ENCODE measurements around the gene ELOVL2. TPM values are rescaled to one million over a fixed set of nuclear protein-coding genes. Genes with fewer than 3 reads are reported as not detected.

ELOVL2 gene
- total RNA-seq, 4 donors from 2014 or later, result 0.60 to 2.2 (median 1.3) TPM

DNA sequence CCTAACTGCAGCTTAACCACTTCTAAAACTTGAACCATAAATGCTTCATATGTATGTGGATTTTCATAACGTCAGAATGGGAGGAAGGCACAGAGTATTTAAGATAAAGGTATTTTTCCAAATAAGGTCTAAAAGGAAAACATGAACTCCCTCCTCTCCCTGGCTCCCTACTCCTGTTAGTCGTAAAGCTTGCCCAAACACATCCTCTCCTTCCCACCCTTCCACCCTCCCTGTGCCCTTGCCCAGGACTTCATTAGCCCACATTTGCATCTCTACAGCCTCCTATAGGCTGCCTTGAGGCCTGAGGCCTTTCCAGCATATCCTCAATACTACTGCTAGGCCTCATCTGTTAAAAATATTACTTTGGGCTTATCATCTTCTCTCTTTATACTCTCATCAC, 32.4 kb upstream of the ELOVL2 start:
- no peaks in the 10 kb centered on the region for H3K9me3 ChIP-seq
- no peaks in the 10 kb centered on the region for H3K27me3 ChIP-seq
- H3K36me3 ChIP-seq, result no peaks in the 10 kb centered on the region
- DNase-seq (ENCODE audit: low spot score in 2 of 2), result no peak
- TF ChIP-seq, protein P1, sequence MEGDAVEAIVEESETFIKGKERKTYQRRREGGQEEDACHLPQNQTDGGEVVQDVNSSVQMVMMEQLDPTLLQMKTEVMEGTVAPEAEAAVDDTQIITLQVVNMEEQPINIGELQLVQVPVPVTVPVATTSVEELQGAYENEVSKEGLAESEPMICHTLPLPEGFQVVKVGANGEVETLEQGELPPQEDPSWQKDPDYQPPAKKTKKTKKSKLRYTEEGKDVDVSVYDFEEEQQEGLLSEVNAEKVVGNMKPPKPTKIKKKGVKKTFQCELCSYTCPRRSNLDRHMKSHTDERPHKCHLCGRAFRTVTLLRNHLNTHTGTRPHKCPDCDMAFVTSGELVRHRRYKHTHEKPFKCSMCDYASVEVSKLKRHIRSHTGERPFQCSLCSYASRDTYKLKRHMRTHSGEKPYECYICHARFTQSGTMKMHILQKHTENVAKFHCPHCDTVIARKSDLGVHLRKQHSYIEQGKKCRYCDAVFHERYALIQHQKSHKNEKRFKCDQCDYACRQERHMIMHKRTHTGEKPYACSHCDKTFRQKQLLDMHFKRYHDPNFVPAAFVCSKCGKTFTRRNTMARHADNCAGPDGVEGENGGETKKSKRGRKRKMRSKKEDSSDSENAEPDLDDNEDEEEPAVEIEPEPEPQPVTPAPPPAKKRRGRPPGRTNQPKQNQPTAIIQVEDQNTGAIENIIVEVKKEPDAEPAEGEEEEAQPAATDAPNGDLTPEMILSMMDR (IDR thresholded peaks at IDR 0.05), result no peak
- no peak for TF ChIP-seq EP300 (IDR thresholded peaks at IDR 0.05)
- no peak for TF ChIP-seq POLR2A (IDR thresholded peaks at IDR 0.05)
- WGBS, 2 donors, result 68 to 75% methylated on average over 2 of the region's 2 CpGs
- H3K4me3 ChIP-seq, result no peak overlapping the region
- no peaks in the 10 kb centered on the region for H3K4me1 ChIP-seq
- H3K27ac ChIP-seq, result no peak overlapping the region

DNA sequence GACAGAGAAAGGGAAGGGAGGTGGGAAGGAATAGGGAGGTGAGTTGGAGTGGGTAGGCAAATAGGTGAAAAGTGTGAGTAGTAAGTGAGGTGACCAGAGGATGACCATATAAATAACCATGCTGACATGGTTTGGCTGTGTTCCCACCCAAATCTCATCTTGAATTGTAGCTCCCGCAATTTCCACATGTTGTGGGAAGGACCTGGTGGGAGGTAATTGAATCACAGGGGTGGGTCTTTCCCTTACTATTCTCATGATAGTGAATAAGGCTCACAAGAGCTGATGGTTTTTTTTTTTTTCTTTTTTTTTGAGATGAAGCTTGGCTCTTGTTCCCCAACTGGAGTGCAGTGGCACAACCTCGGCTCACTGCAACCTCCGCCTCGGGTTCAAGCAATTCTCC, 28.0 kb upstream of the ELOVL2 start:
- Histone ChIP-seq H3K27ac (no peak overlapping the region), H3K4me1 (no peaks in the 10 kb centered on the region), H3K4me3 (no peak overlapping the region), H3K27me3 (no peaks in the 10 kb centered on the region), H3K36me3 (no peaks in the 10 kb centered on the region), H3K9me3 (no peaks in the 10 kb centered on the region)
- DNase-seq (ENCODE audit: low spot score in 2 of 2), result no peak
- no peak for TF ChIP-seq EP300 (IDR thresholded peaks at IDR 0.05)
- TF ChIP-seq POLR2A (IDR thresholded peaks at IDR 0.05), result no peak
- TF ChIP-seq, protein P1 (IDR thresholded peaks at IDR 0.05), result no peak
- WGBS, 2 donors, result 82 to 84% methylated on average over 4 of the region's 4 CpGs

DNA sequence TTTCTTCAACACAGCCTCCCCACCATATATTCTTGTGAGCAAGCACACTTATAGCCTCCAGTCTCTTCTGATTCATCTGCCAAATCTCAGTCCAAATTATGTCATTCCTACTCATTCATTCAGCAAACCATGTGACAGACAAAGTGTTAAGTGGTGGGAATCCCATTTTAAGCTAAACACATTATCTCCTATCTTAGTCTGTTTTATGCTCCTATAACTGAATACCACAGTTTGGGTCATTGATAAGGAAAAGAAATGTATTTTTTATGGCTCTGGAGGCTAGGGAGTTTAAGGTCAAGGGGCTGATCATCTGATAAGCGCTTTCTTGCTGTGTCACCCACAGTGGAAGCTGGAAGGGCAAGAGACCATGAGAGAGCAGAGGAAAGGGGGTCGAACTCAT, 25.7 kb upstream of the ELOVL2 start:
- H3K4me1 ChIP-seq, result no peaks in the 10 kb centered on the region
- 58 to 65% methylated on average over 2 of the region's 2 CpGs for WGBS, 2 donors

DNA sequence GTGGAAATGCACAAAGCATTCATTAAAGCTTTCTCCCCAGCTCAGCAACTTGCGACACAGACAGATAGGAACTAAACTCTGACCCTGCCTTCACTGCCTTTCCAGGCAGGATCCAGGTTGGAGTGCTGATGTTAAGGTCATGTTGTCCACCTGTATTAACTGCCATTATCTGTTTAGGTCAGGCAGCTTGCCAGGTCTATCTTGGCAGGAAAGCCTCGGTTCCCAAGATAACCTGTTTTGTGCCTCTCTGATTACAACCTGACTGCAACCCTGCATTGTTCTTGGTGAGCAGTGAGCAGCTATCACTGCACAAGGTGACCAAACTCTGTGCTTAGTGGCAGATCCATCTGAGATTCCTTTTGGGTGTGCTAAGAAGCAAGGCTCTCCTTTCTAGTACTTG, 23.2 kb upstream of the ELOVL2 start:
- H3K9me3 ChIP-seq, result no peaks in the 10 kb centered on the region
- no peaks in the 10 kb centered on the region for H3K4me1 ChIP-seq
- H3K36me3 ChIP-seq, result no peaks in the 10 kb centered on the region
- TF ChIP-seq, protein P1 (IDR thresholded peaks at IDR 0.05), result no peak
- TF ChIP-seq POLR2A (IDR thresholded peaks at IDR 0.05), result no peak
- no peak for TF ChIP-seq EP300 (IDR thresholded peaks at IDR 0.05)
- H3K27ac ChIP-seq, result no peak overlapping the region
- no peak for DNase-seq (ENCODE audit: low spot score in 2 of 2)
- H3K27me3 ChIP-seq, result no peaks in the 10 kb centered on the region
- H3K4me3 ChIP-seq, result no peak overlapping the region
- WGBS, 2 donors, result 58 to 73% methylated on average over 2 of the region's 2 CpGs

More for the DNA sequence above, 25.7 kb upstream of the ELOVL2 start:
- no peaks in the 10 kb centered on the region for H3K36me3 ChIP-seq
- no peaks in the 10 kb centered on the region for H3K9me3 ChIP-seq
- H3K27ac ChIP-seq, result no peak overlapping the region
- no peak for DNase-seq (ENCODE audit: low spot score in 2 of 2)
- TF ChIP-seq, protein P1 (IDR thresholded peaks at IDR 0.05), result no peak
- no peak for TF ChIP-seq EP300 (IDR thresholded peaks at IDR 0.05)
- no peak for TF ChIP-seq POLR2A (IDR thresholded peaks at IDR 0.05)
- H3K27me3 ChIP-seq, result no peaks in the 10 kb centered on the region
- no peak overlapping the region for H3K4me3 ChIP-seq

DNA sequence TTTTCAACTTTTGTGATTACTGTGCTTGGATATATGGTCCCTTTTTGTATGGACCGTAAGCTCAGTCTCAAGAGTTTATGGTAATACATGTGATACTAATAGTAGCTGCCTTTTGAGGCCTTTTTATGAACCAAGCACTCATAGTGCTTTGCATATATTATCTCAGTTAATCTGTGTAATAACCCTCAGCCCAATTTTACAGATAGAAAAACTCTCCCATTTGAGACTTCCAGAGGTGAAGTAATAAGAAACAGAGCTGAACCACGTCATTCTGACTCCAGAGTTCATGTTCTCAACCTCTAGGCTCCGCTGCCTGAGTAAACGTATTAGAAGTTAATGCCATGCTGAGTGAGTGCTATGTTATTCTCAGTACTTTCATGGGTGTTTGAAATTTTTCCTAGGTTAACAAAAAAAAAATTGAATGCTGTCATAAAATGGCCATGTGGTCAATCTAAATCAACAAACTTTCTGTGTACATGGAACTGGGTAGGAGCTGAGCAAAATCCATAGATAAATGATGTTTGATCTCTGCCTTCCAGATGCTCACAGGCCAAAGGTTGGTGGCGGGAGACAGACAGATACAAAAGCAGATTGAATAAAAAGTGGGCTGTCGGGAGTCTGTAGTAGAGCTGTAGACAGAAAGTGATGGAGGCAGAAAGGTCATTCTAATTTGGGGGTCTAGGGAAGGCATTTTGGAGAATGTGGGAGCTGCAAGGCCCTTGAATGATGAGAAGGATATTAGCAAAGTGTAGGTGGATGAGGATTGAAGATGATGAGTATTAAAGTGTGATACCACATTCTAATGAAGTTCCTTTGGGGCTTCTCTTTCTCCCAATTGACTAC, 22.6 kb upstream of the ELOVL2 start:
- Histone ChIP-seq H3K4me3 (no peak overlapping the region), H3K4me1 (no peaks in the 10 kb centered on the region), H3K36me3 (no peaks in the 10 kb centered on the region), H3K27me3 (no peaks in the 10 kb centered on the region), H3K9me3 (no peaks in the 10 kb centered on the region), H3K27ac (no peak overlapping the region)
- no peak for DNase-seq (ENCODE audit: low spot score in 2 of 2)
- WGBS, 2 donors, result 87 to 93% methylated on average over 6 of the region's 6 CpGs
- TF ChIP-seq, protein P1 (IDR thresholded peaks at IDR 0.05), result no peak
- TF ChIP-seq POLR2A (IDR thresholded peaks at IDR 0.05) (no peak), EP300 (IDR thresholded peaks at IDR 0.05) (no peak)
